Stomach (tissue), 9 donors: ENCODE data around the gene BLID. TPM values are rescaled to one million over a fixed set of nuclear protein-coding genes. Genes with fewer than 3 reads are reported as not detected.

Experiments
- DNase-seq, 2 donors: peaks; one replicate each; pipeline versions ENCODE4 v3.0.0 to v3.0.0-alpha.2; 2013 to 2019
- H3K27ac ChIP-seq, 5 donors: fragments of 200-600 bp in 4 of 5; sonication (generic) in 4 of 5; one replicate each; pipeline ENCODE4 v1.5.1; 2013 to 2019; ENCODE audit warnings: mild to moderate bottlenecking in 1 of 5, moderate library complexity in 1 of 5
- H3K27me3 ChIP-seq, 3 donors: fragments of 200-600 bp; sonication (generic); one replicate each; pipeline ENCODE4 v1.5.1; 2017 to 2019; ENCODE audit warnings: mixed run types in 1 of 3
- H3K36me3 ChIP-seq, 4 donors: fragments of 200-600 bp; sonication (generic); 1 replicate in 3 of 4; 2 replicates in 1 of 4; pipeline ENCODE4 v1.5.1; 2016 to 2019
- H3K4me1 ChIP-seq, 4 donors: fragments of 200-600 bp; sonication (generic); one replicate each; pipeline ENCODE4 v1.5.1; 2016 to 2019
- H3K4me3 ChIP-seq, 4 donors: fragments of 200-600 bp; sonication (generic) in 3 of 4; one replicate each; pipeline ENCODE4 v1.5.1; 2016 to 2019; ENCODE audit warnings: mild to moderate bottlenecking in 1 of 4
- H3K9me3 ChIP-seq, 4 donors: fragments of 200-600 bp; sonication (generic); one replicate each; pipeline ENCODE4 v1.5.1; 2016 to 2019
- EP300 ChIP-seq: sonication (generic); formaldehyde crosslinking; IDR thresholded peaks from one replicate; pipeline ENCODE4 v1.6.1; 2017; ENCODE audit warnings: antibody characterized with exemption
- POLR2A ChIP-seq, 4 donors: fragments of 450-650 bp; IDR thresholded peaks; one replicate each; pipeline ENCODE4 v1.6.1; 2016; ENCODE audit warnings: antibody characterized with exemption in 4 of 4, control low read depth in 2 of 4, mild to moderate bottlenecking in 1 of 4, moderate library complexity in 1 of 4
- POLR2AphosphoS5 ChIP-seq, 3 donors: sonication (generic); formaldehyde crosslinking; IDR thresholded peaks; one replicate each; pipeline ENCODE4 v1.6.1; 2016; ENCODE audit warnings: antibody characterized with exemption in 3 of 3
- WGBS, 5 donors: extraction: QIAGEN DNeasy Blood & Tissue Kit in 3 of 5; methylation state at CpG; one replicate each; pipeline versions ENCODE4 v1.1.5 to v1.1.7; 2013 to 2018; 5-methylcytosine and 5-hydroxymethylcytosine counted together
- intact Hi-C: fragments of 100-400 bp; cut with DNase I; formaldehyde crosslinking; loops from one replicate; pipeline ENCODE4 v1.15.1; 2023; ENCODE audit warnings: low total_unique reads
- polyA plus RNA-seq, 3 donors: library from polyadenylated mRNA; stranded (reverse); fragments of 200-250 nt; gene quantifications; one replicate each; pipeline ENCODE4 v1.2.3, GENCODE V29; 2013
- total RNA-seq, 5 donors: library from RNA; depleted of rRNA; stranded (reverse); fragments of >200 nt; gene quantifications; one replicate each; pipeline versions ENCODE4 v1.1.0 to v1.2.3, GENCODE V29; 2014 to 2016
- TF ChIP-seq, protein P1 (sequence below), 7 experiments: fragments of 450-650 bp in 4 of 7; fragments of 200-600 bp in 3 of 7; sonication (generic) in 3 of 7; IDR thresholded peaks; one replicate each; pipeline ENCODE4 v1.5.1; 2016 to 2019; ENCODE audit warnings: antibody characterized with exemption in 7 of 7, control low read depth in 2 of 7, mild to moderate bottlenecking in 1 of 7
- donor health status: healthy with polysubstance abuse.
- donor health status: Bipolar disorder and iron deficiency.
- donor health status: healthy.

Gene BLID
- total and polyA plus RNA-seq, 8 donors, result 3.1 TPM; not detected in 7

DNA sequence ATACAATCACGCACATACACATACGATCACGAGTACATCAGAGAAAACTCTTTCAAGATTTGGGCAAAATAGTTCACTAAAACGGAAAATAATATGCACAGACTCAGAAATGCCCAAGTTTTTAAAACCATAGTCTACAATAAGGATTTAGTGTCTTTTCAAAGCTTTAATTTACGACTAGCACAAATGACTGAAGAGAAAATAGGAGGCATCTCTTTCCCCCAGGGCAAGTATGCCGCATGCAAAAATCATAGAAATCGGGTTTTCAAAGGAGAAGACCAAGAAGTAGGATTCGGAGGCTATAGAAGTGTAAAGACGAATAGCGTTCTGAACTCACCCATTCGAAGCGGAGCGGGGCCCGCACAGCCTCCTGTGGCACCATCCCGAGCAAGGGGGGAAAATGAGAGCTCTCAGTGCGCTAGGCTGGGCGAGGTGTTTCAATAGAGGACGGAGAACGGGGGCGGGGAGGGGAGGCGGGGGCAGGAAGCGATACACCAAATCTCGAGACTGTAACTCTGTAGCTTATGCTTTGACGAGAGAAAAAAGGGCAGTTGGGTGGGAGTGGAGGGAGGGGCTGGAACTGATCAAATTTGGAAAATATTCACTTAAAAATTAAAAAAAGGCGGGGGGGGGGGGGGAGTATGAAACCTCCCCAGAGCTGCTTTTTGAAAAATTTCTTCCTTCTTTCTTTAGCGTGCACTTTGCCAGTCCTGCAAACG is 15.8 kb downstream of the BLID start:
- peaks cover 0 to 53% (median 12%) of the 10 kb centered on the region in 3 donors for H3K27me3 ChIP-seq
- 11 to 16% (median 13%) methylated on average over 26 to 27 of the region's 27 CpGs for WGBS, 5 donors
- H3K36me3 ChIP-seq, result no peaks in the 10 kb centered on the region
- peak in 1 of 2 donors; percentile 87 for DNase-seq
- peak overlapping the region; percentile 1 to 88 (median 72) for H3K27ac ChIP-seq
- no peaks in the 10 kb centered on the region for H3K9me3 ChIP-seq
- TF ChIP-seq POLR2A (IDR thresholded peaks at IDR 0.05), result no peak
- peak in 1 of 3 donors; percentile 30 for TF ChIP-seq POLR2AphosphoS5 (IDR thresholded peaks at IDR 0.05)
- peaks cover 0 to 12% (median 4%) of the 10 kb centered on the region in 4 donors for H3K4me1 ChIP-seq
- H3K4me3 ChIP-seq, result peak overlapping the region; percentile 45 to 49 (median 46)
- intact Hi-C loops, result no loop called here

DNA sequence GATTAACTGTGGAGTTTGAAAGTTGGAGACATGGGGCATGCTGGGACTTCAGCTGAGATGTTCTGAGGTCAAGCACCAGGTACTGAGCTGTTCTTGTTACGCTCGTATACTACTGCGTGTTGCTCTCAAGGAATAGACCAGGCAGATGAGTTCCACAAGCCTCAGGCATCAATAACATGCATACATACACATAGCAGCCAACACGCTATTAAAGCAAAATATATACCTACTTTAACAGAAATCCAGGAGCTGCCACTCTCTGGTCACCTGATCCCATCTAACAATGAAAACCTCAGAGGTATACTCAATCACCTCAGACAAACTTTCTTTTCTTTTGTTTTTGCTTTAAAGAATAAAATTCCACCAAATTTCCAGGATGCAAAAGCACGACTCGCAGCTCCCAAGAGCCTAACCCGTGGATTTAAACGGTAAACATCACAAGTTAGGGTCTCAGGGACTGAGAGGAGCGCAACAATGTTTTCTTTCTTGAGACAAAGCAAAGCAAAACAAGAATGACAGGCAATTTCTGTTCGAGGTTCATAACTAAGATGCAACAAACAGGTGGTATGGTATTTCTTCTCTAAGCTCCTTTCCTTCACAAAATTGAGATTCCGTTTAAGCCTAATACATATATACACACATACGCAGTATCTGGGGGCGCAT is 16.5 kb downstream of the BLID start:
- DNase-seq, result peak in 1 of 2 donors; percentile 65
- Histone ChIP-seq H3K27ac (peak overlapping the region in 4 of 5 donors; percentile 71 to 88 (median 76)), H3K9me3 (no peaks in the 10 kb centered on the region), H3K27me3 (peaks cover 0 to 53% (median 12%) of the 10 kb centered on the region in 3 donors), H3K36me3 (no peaks in the 10 kb centered on the region), H3K4me1 (peaks cover 0 to 12% (median 4%) of the 10 kb centered on the region in 4 donors), H3K4me3 (peak overlapping the region; percentile 45 to 49 (median 46))
- intact Hi-C loops, result no loop called here
- 47 to 57% (median 53%) methylated on average over 13 of the region's 13 CpGs for WGBS, 5 donors
- TF ChIP-seq POLR2A (IDR thresholded peaks at IDR 0.05) (no peak), POLR2AphosphoS5 (IDR thresholded peaks at IDR 0.05) (peak in 1 of 3 donors; percentile 21)

DNA sequence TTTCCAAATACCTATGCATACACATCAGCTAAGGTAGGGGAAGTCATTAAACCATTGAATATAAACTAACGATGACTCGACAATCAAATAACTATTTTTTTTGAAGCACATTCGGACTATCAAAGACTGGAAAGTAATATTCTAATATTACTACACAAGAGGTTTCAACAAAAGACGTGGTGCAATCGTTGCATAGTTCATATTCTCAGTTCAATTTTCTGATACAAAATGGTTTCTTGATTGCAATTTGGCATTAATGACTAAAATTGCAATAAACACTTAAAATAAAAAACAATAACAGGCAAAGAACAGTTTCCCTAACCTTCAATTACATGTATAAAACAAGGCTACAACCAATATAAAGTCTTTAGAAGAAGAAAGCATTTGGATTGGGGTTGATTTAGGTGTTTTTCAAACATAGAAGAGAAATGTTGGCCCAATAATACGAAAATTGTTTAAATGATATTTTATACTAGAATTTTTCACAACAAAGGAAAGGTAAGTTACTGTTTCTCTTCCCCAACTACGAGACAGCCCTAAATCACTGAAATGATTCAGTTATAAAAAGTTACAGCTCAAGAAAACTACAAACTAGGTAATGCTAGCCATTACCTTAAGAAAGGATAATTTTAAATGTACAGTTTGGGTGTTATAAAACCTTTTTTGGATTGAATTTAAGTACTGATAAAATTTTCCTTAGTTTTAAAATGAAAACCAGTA is 17.6 kb downstream of the BLID start:
- 48 to 76% (median 68%) methylated on average over 7 of the region's 7 CpGs for WGBS, 5 donors
- H3K27me3 ChIP-seq, result peaks cover 0 to 57% (median 12%) of the 10 kb centered on the region in 3 donors
- H3K4me1 ChIP-seq, result peaks cover 0 to 12% (median 4%) of the 10 kb centered on the region in 4 donors
- H3K4me3 ChIP-seq, result peak overlapping the region; percentile 45 to 49 (median 46)
- intact Hi-C loops, result no loop called here
- no peaks in the 10 kb centered on the region for H3K36me3 ChIP-seq
- H3K9me3 ChIP-seq, result no peaks in the 10 kb centered on the region
- TF ChIP-seq, protein P1, sequence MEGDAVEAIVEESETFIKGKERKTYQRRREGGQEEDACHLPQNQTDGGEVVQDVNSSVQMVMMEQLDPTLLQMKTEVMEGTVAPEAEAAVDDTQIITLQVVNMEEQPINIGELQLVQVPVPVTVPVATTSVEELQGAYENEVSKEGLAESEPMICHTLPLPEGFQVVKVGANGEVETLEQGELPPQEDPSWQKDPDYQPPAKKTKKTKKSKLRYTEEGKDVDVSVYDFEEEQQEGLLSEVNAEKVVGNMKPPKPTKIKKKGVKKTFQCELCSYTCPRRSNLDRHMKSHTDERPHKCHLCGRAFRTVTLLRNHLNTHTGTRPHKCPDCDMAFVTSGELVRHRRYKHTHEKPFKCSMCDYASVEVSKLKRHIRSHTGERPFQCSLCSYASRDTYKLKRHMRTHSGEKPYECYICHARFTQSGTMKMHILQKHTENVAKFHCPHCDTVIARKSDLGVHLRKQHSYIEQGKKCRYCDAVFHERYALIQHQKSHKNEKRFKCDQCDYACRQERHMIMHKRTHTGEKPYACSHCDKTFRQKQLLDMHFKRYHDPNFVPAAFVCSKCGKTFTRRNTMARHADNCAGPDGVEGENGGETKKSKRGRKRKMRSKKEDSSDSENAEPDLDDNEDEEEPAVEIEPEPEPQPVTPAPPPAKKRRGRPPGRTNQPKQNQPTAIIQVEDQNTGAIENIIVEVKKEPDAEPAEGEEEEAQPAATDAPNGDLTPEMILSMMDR (IDR thresholded peaks at IDR 0.05), result no peak
- no peak for TF ChIP-seq POLR2A (IDR thresholded peaks at IDR 0.05)
- no peak for TF ChIP-seq EP300
- no peak for TF ChIP-seq POLR2AphosphoS5 (IDR thresholded peaks at IDR 0.05)
- no peak for DNase-seq
- H3K27ac ChIP-seq, result peak overlapping the region in 4 of 5 donors; percentile 54 to 88 (median 76)

DNA sequence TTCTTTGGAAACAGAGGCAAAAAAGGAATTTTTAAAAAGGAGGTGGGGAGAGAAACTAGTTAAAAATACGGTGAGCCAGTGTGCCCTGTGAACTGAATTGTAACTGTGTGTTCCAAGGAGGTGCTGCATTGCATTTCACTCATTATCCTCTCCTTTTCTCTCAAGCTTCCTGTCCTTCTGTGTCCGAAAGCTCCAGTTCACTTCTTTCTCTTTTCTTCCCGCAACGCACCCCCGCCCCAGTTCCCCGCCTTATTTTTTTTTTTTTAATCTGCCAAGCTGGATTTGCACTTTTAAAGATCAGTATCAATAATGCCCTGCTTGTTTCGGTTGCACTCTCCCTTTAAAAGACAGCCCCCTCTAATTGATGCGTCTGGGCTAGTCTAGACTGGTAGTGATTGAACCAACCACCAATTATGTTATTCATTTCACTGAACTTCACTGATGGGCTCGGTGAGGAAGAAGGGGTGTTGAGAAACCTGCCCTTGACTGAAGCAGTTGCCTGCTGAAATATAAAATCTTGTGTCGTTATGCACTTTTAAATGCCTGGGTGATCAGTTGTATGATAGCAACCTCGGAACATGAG is 18.5 kb downstream of the BLID start:
- peak overlapping the region; percentile 18 to 49 (median 46) for H3K4me3 ChIP-seq
- peak in 1 of 2 donors; percentile 50 for DNase-seq
- intact Hi-C loops, result no loop called here
- TF ChIP-seq, protein P1 (IDR thresholded peaks at IDR 0.05), result no peak
- TF ChIP-seq EP300, result no peak
- peak overlapping the region in 4 of 5 donors; percentile 54 to 88 (median 73) for H3K27ac ChIP-seq
- peaks cover 0 to 12% (median 4%) of the 10 kb centered on the region in 4 donors for H3K4me1 ChIP-seq
- WGBS, 5 donors, result 38 to 53% (median 49%) methylated on average over 11 of the region's 11 CpGs
- no peaks in the 10 kb centered on the region for H3K9me3 ChIP-seq
- H3K27me3 ChIP-seq, result peaks cover 0 to 55% (median 12%) of the 10 kb centered on the region in 3 donors
- H3K36me3 ChIP-seq, result no peaks in the 10 kb centered on the region
